Hepatocyte (in vitro differentiated cells): ENCODE measurements around the gene CMSS1.

ENCODE experiments used
- CTCF ChIP-seq: fragments of 200-600 bp; sonication (generic); IDR thresholded peaks from 2 replicates; pipeline ENCODE4 v1.5.1; 2016; ENCODE audit warnings: antibody characterized with exemption, mild to moderate bottlenecking; ENCODE audit not compliant: poor library complexity
- EZH2 ChIP-seq: fragments of 200-600 bp; sonication (generic); IDR thresholded peaks from 2 replicates; pipeline ENCODE4 v1.6.1; 2016; ENCODE audit warnings: antibody characterized with exemption, mild to moderate bottlenecking, borderline replicate concordance
- EZH2phosphoT487 ChIP-seq: fragments of 200-600 bp; sonication (generic); IDR thresholded peaks from one replicate; pipeline ENCODE4 v1.6.1; 2018; ENCODE audit warnings: antibody characterized with exemption, mild to moderate bottlenecking, low read depth, moderate library complexity; ENCODE audit not compliant: unreplicated experiment, severe bottlenecking

GRCh38 chr3:100098784-100099070 is 281.1 kb downstream of the CMSS1 start:
- TF ChIP-seq CTCF (no peak), EZH2 (no peak), EZH2phosphoT487 (no peak)
